ENCODE results near the gene SERPINB1.

The SERPINB1 gene

DNA sequence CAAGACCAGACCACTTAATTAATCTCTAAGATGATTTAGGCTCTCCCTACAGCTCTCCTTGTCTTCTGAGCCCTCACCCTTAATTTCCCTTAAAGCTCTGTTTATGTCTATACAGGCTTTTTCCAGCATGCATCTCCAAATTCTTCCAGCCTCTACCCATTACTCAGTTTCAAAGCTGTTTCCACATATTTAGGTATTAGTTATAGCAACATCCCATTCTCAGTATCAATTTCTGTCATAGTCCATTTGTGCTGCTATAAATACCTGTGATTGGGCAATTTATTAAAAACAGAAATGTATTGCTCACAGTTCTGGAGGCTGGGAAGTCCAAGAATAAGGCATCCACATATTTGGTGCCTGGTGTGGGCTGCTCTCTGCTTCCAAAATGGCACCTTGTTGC lies 2.3 kb upstream of the SERPINB1 start:
- no peak for DNase-seq (ENCODE audit: low read depth)

DNA sequence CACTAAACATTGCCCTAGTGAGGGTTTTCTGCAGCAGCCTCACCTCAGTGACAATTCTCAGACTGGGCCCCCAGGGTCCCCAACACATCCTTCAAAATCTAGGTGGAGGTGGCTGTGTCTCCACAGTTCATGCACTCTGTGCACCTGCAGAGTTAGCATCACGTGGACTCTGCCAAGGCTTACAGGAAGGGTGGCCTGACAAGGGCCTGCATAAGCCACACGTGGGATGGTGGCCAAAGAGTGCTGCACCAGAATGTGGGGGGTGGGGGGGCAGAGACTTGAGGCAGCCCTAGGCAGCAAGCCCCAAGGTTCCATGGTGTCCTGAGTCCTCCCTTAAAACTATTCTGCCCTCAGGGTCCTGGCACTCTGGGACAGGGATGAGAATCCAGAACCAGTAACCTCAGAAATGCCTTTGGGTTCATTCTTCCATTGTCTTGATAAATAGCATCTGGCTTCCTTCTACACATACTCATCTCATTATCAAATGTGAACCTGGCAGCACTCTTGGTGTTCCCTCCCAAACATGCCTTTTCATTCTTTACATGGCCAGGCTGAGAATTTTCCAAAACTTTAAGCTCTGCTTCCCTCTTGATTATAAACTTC lies 1.6 kb upstream of the SERPINB1 start:
- no peak for DNase-seq (ENCODE audit: low read depth)

DNA sequence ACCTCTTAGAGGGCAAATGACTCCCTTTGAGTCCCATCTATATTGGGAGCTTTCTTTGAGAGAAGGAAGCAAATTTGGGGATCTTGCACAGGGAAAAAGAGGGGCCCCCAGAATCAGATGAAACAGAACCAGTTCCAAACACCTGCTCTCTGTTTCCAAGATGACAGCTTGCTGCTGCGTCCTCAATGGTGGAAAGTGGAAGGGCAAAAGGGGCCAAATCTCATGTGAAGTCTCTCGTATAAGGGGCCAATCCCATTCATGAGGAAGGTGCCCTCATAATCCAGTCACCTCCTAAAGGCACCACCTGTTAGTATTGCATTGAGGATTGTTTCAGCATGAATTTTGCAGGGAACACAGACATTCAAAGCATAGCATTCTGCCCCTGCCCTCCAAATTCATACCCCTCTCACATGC lies 483 bp upstream of the SERPINB1 start:
- DNase-seq (ENCODE audit: low read depth) = no peak

DNA sequence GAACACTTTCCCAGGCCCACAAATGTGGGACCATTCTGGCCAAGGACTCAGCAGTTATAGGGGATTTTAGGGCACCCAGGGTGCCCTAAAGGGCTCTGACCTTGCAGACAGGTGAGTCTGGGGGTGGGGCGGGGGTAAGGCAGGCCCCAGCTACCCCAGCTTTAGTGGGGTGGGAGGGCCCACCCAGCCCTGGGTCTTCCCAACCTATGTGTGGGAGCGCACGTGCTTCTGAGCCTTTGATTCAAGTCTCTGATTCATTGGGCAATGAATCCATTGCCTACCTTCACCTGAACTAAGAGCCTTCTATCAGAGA lies 958 bp downstream of the SERPINB1 start:
- no peak for DNase-seq (ENCODE audit: low read depth)

- no peak for DNase-seq (ENCODE audit: low read depth)
Measured at GRCh38 chr6:2839982-2840748, 1.5 kb downstream of the SERPINB1 start.

DNA sequence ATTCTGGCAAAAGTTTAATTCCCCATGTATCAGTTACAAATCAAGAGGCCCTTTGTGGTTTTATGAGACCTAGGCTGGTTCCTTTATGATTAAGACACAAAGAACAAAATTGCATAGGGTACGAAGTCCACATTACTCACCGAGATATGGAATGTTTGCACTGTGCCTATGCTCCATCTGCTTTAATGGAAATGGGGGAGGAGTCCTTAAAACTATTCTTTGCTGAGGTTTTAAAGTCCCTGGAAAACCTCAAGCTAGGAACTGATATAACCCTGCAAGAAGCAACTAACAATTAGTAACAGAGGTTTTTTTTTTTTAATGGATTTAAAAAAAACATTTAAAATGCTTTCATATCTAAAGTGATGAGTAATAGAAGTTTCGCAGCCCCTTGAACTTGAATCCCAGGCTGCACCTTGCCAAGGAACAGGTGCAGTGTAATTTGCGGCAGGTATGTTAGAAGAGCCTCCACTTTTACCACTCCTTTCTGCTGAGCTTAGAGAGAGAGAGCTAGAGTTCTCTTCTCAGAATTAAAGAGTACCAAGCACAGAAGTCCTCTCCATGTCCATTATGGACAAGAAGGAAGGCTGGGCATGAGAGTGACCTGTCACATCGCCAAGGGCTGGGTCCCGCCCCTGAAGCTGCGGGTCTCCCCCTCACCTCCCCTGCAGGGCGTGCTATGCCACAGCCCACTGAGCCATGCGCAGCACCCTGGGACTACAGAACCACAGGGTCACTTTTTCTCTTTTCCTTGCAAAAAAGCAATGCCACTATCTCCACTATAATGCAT lies 2.3 kb downstream of the SERPINB1 start:
- DNase-seq (ENCODE audit: low read depth) = no peak

DNA sequence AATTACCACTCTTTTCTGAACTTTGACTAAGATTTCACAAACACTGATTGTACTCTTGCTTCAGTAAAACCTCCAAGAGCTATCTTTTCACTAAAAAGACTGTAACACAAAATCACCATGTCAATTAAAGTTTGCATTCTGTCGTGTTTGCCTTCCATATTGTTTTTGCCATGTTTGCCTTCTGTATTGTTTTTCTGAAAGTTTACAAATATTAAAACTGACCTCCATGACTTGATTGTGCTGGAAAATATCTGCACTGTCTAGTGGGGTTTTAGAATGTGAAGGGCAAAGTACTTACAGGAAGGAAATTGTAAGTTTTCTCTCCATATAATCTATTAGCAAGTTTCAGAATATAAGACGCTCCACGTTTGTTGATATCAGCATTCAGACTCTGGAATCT lies 3.4 kb downstream of the SERPINB1 start:
- no peak for DNase-seq (ENCODE audit: low read depth)

DNA sequence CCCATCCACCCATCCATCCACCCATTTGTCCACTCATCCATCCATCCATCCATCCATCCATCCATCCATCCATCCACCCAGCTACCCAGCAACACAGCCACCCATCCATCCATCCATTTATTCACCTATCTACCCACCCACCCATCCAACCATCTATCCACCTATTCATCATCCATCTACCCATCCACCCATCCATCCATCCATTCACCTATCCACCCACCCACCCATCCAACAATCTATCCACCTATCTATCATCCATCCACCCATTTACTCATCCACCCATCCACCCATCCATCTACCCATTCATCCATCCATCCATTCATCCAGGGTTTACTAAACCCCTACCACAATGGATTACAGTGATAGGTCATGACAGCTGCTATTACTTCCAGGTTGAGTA lies 7.4 kb downstream of the SERPINB1 start:
- DNase-seq (ENCODE audit: low read depth) = no peak

- no peak for DNase-seq (ENCODE audit: low read depth)
Measured at GRCh38 chr6:2831392-2831791, 10.3 kb downstream of the SERPINB1 start.

DNA sequence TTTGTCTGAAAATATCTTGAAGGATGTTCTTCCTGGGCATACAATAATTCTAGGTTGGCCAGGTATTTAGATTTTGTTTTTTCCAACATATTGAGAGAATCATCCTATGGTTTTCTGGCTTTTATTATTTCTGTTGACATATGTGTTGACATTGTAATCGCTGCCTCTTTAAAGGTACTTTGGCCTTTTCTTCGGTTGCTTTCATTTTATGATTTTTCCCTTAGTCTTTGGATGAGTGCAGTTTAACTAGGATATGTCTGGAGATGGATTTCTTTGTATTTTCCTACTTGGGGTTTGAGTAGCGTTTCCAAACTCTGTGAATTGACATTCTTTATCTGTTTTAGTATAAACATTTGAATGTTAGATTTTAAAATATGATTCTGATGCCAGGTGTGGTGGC lies 11.5 kb downstream of the SERPINB1 start:
- no peak for DNase-seq (ENCODE audit: low read depth)

DNA sequence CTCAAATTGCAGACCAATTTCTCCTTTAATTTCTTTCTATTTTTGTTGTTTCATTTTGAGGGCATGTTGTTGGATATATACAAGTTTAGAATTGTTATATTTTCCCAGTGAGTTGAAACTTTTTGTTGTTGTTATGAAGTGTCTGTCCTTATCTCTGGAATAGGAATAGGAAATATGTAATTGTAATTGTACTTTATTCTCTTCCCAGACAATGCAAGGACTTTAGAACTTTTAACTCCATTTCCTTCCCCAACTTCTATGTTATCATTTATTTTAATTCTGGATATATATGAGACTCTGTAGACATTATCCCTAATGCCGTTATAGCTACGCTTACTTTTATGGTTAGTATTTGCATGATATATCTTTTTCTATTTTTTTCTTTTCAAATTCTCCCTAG lies 12.4 kb downstream of the SERPINB1 start:
- DNase-seq (ENCODE audit: low read depth) = no peak

GRCh38 chr6:2828629-2829028 lies 13.0 kb downstream of the SERPINB1 start:
- no peak for DNase-seq (ENCODE audit: low read depth)

DNA sequence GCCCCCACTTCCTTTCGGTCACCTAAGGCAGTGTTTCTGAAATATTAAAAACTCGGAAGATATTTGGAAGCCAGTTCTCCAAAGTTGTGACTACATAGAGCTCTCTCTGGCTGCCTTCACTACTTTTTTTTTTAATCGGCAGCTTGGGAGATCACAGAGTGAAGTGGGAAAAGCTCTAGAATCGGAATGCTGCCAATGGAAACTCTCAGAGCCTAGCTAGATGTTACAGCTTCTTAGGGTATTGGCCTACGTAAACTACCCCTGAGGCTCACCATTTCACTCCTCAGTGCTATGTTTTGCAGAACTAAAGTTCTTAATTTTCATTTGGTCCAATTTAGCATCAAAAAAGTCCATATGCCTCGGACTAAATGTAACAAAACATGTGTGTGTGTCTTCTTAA lies 14.5 kb downstream of the SERPINB1 start:
- no peak for DNase-seq (ENCODE audit: low read depth)

GRCh38 chr6:2826131-2826530 lies 15.5 kb downstream of the SERPINB1 start:
- DNase-seq (ENCODE audit: low read depth) = no peak

DNA sequence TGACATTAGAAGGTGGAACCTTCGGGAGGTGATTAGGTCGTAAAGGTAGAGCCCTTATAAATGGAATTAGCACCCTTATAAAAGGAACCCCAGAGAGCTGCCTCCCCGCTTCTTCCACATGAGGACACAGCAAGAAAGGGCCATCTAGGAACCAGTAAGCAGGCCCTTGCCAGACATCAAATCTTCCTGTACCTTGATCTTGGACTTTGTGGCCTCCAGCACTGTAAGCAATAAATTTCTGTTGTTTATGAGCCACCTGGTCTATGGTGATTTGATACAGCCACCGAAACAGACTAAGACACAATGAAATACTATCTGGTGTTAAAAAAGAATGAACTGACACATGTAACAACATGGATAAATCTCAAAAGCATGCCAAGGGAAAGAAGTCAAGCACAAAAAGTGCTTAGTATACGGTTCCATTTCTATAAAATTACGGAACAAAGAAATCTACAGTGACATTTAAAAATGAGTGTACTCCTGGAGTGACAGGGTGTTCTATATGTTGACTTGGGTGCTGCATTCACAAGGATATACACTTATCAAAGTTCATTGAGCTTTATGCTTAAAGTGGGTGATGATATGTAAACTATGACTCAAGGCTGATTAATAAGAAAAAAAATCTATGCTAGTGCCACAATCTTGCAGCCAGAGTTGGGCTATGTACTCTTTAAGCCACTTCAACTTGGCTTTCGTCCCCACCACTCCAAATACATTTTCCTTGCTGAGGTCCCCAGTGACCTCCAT lies 18.4 kb downstream of the SERPINB1 start:
- no peak for DNase-seq (ENCODE audit: low read depth)

- no peak for DNase-seq (ENCODE audit: low read depth)
Measured at GRCh38 chr6:2821554-2821953, 20.1 kb downstream of the SERPINB1 start.

DNA sequence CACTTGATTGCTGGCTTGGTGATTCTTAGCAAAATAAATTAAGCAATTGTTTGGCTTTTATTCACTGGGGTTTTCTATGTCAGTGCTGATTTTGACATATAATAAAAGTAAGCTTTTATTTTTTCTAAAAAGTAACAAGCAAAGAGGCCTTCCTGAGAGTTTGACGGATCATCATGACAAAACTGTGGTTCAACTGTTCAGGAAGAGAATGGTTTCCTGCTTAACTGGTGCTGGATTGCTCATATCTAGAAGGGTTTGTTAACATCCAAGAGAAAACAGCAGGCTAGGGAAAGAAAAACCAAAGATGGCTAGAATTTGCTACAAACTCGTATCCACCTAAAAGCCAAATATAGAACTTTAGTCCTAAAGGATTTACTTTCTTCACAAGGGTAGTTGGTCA lies 21.2 kb downstream of the SERPINB1 start:
- no peak for DNase-seq (ENCODE audit: low read depth)

- no peak for DNase-seq (ENCODE audit: low read depth)
Measured at GRCh38 chr6:2819978-2820377, 21.7 kb downstream of the SERPINB1 start.

- no peak for DNase-seq (ENCODE audit: low read depth)
Measured at GRCh38 chr6:2819115-2819514, 22.5 kb downstream of the SERPINB1 start.

- no peak for DNase-seq (ENCODE audit: low read depth)
Measured at GRCh38 chr6:2818593-2818992, 23.1 kb downstream of the SERPINB1 start.

DNA sequence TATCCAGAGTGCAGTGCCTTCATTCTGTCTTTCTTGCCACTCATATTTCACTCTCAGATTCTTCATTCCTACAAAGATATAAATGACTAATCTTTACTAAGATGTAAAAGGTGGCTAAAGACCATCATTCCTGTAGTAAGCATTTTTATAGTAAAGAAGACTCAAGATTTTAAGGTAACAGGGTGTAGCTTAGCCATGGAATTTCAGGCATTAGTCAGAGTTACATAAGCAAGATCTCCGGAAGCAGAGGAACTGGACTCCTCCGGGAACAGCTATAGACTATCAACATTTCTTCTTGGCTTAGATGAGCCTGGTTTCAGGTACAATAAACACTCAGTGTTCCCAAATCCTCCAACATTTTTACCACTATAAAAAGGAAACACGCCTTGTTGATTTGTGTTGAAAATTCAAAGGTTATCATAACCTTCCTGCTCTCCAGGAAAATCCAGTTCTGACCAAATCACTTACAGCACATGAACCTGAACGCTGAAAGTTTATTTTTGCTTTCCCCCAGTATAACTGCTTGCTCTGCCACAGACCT lies 23.7 kb downstream of the SERPINB1 start:
- DNase-seq (ENCODE audit: low read depth) = no peak

DNA sequence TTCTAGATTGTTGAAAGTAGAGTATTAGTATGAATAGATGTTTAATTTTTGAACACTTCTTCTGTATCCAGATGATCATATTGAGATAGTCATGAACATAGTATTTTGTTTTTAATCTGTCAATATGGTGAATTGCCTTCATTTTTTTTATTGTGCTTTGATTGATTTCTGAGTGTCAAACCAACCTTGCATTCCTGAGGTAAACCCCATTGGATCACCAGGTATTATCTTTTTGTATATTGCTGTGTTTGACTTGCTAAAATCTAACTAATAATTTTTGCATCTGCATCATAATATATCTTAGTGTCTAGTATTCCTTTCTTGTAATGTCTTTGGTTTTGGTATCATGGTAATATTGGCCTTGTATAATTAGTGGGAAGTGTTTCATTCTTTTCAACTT lies 25.5 kb downstream of the SERPINB1 start:
- no peak for DNase-seq (ENCODE audit: low read depth)

Measured in stimulated activated CD8-positive, alpha-beta memory T cell treated with anti-CD3 and anti-CD28 coated beads, Interleukin-4, amount 100 ng/mL, for 24 hours (primary cell).